ENCODE data around the gene PRKCA.

- TF ChIP-seq TEAD4 (IDR thresholded peaks at IDR 0.05), result no peak
- no peak for TF ChIP-seq MAX (IDR thresholded peaks at IDR 0.05)
- TF ChIP-seq REST (IDR thresholded peaks at IDR 0.05; ENCODE audit: low read depth), result no peak
- TF ChIP-seq TAF1 (IDR thresholded peaks at IDR 0.05; ENCODE audit: low read depth), result no peak
These were observed 467.5 kb downstream of the PRKCA start for GRCh38 chr17:66769911-66770310.
